A673 (cell line): ENCODE results near the gene POLE2. TPM values are rescaled to one million over a fixed set of nuclear protein-coding genes. Genes with fewer than 3 reads are reported as not detected.

Source experiments
- BruUV-seq: library from RNA; stranded (reverse); fragments of 400-500 nt; replicated peaks from 2 replicates; lab custom pipeline; 2021; lab: Mats Ljungman, UMichigan
- CTCF ChIA-PET: fragments of 300-600 bp; sonication (Branson Sonifier 250); formaldehyde crosslinking; loops from one replicate; lab custom pipeline; 2022; ENCODE audit warnings: antibody characterized with exemption; lab: Charles Lee
- POLR2A ChIA-PET: fragments of 300-600 bp; sonication (Branson Sonifier 250); formaldehyde crosslinking; loops from one replicate; lab custom pipeline; 2022; ENCODE audit warnings: antibody characterized with exemption; ENCODE audit not compliant: low non-redundant PET; lab: Charles Lee
- DNase-seq: peaks from one replicate; pipeline ENCODE4 v3.0.0-alpha.2; 2015; ENCODE audit warnings: low spot score
- H3K27ac ChIP-seq: fragments of 200-600 bp; sonication (generic); 2 replicates; pipeline ENCODE4 v1.5.1; 2016; ENCODE audit warnings: mixed run types, low read depth, mild to moderate bottlenecking, mixed read lengths, antibody characterized with exemption, low read length; ENCODE audit not compliant: poor library complexity, severe bottlenecking
- H3K27me3 ChIP-seq: fragments of 200-600 bp; sonication (generic); replicated peaks from 2 replicates; pipeline ENCODE4 v1.6.1; 2017; ENCODE audit warnings: mixed run types, low read depth, mild to moderate bottlenecking, mixed read lengths, antibody characterized with exemption, low read length; ENCODE audit not compliant: insufficient read depth, poor library complexity
- H3K36me3 ChIP-seq: fragments of 200-600 bp; sonication (generic); 2 replicates; pipeline ENCODE4 v1.6.1; 2016; ENCODE audit warnings: mixed run types, mild to moderate bottlenecking, mixed read lengths, antibody characterized with exemption, low read length; ENCODE audit not compliant: insufficient read depth, poor library complexity, severe bottlenecking
- H3K4me1 ChIP-seq: fragments of 200-600 bp; sonication (generic); 2 replicates; pipeline ENCODE4 v1.6.1; 2017; ENCODE audit warnings: mixed run types, mild to moderate bottlenecking, mixed read lengths, antibody characterized with exemption, low read length; ENCODE audit not compliant: insufficient read depth, poor library complexity, severe bottlenecking
- H3K4me3 ChIP-seq: fragments of 200-600 bp; sonication (generic); 2 replicates; pipeline ENCODE4 v1.5.1; 2016; ENCODE audit warnings: low read depth, mixed run types, mild to moderate bottlenecking, mixed read lengths, low read length; ENCODE audit not compliant: poor library complexity, severe bottlenecking
- H3K9me3 ChIP-seq: fragments of 200-600 bp; sonication (generic); 2 replicates; pipeline ENCODE4 v1.6.1; 2016; ENCODE audit warnings: mixed run types, low read depth, mild to moderate bottlenecking, mixed read lengths, antibody characterized with exemption, low read length; ENCODE audit not compliant: poor library complexity, severe bottlenecking
- EZH2 ChIP-seq: fragments of 200-600 bp; sonication (generic); IDR thresholded peaks from 2 replicates; pipeline ENCODE4 v1.6.1; 2017; ENCODE audit warnings: borderline replicate concordance, low read depth, mild to moderate bottlenecking, mixed read lengths, antibody characterized with exemption, low read length; ENCODE audit not compliant: poor library complexity, severe bottlenecking
- intact Hi-C: fragments of 100-400 bp; cut with micrococcal nuclease; formaldehyde crosslinking; loops from one replicate; pipeline ENCODE4 v1.10.0; 2022; ENCODE audit not compliant: unreplicated experiment
- total RNA-seq: library from RNA; stranded (reverse); gene quantifications from 2 replicates; pipeline ENCODE4 v1.2.3, GENCODE V29; 2021
- TF ChIP-seq, protein P1 (sequence below): fragments of 300-800, 200-600 bp; sonication (generic); conservative IDR thresholded peaks from 2 replicates; pipeline ENCODE4 v1.5.1; 2017; ENCODE audit warnings: low read depth, mild to moderate bottlenecking, antibody characterized with exemption, low read length, moderate library complexity, mixed read lengths

POLE2 gene
- total RNA-seq, 1 experiment from 2014 or later = 42.1 TPM

DNA sequence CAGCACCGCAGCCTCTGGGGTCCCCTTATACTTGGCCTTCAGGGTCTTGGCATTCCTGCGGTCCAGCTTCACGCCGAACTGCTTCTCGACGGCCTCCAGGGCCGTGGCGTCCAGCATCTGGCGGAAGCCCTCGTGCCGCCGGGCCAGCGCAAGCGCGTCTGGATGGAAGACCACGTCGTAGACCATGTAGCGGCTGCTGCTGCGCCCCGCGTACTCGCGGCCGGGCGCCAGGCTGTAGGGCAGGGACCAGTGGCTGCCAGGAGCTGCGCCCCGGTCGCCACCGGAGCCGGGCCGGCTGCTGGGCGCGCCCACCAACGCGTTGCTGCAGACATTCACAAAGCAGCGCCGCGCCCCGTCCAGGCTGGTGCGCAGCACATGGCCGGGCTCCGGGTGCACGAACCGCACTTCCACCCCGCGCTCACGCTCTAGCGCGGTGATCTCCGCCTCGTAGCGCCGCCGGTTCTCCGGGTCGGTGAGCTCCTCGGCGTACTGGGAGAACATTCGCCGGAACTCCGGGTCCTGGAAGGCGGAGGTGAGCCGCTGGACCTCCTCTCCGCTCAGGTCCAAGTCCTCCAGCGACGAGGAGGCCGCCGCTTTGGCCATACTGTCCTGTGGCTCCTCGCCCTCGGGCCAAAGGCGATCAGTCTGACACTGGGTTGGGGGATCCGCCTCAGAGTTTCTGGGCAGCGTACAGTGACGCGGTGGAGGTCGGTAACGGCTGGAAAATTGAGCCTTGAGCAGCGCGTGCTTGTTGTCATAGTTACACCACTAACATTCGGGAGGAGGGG, 53.3 kb downstream of the POLE2 start, which contains the start of gene DNAAF2:
DNAAF2 (minus strand) TSS at position 698 of the 788 bp plus-strand sequence; CDS start at position 603, 95 bp downstream.
- ChIA-PET POLR2A (no interaction called here), CTCF (interaction anchor here (0.5 to 1.7 kb wide), 9 partner anchors 10 to 228 kb away, joined by 3 to 23 read pairs (median 5); partner anchors contain the start of genes KLHDC2, MGAT2 and RPL36AL)
- peaks cover 14% of the 10 kb centered on the region for H3K4me1 ChIP-seq
- no peaks in the 10 kb centered on the region for H3K9me3 ChIP-seq
- peak within 1 kb of the TSS; percentile 95 for H3K4me3 ChIP-seq
- intact Hi-C loops = loop anchor here (2.0 to 5.0 kb wide), 6 partner anchors 54 to 898 kb away; partner anchors contain the start of genes KLHDC2, MAP4K5, NEMF and POLE2
- BruUV-seq = TSS peak; percentile 16
- no peaks in the 10 kb centered on the region for H3K27me3 ChIP-seq
- TF ChIP-seq EZH2 = no peak
- TF ChIP-seq, protein P1, sequence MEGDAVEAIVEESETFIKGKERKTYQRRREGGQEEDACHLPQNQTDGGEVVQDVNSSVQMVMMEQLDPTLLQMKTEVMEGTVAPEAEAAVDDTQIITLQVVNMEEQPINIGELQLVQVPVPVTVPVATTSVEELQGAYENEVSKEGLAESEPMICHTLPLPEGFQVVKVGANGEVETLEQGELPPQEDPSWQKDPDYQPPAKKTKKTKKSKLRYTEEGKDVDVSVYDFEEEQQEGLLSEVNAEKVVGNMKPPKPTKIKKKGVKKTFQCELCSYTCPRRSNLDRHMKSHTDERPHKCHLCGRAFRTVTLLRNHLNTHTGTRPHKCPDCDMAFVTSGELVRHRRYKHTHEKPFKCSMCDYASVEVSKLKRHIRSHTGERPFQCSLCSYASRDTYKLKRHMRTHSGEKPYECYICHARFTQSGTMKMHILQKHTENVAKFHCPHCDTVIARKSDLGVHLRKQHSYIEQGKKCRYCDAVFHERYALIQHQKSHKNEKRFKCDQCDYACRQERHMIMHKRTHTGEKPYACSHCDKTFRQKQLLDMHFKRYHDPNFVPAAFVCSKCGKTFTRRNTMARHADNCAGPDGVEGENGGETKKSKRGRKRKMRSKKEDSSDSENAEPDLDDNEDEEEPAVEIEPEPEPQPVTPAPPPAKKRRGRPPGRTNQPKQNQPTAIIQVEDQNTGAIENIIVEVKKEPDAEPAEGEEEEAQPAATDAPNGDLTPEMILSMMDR = no peak
- peak within 1 kb of the TSS; percentile 96 for H3K27ac ChIP-seq
- DNase-seq = peak; percentile 78
- peaks cover 6% of the 10 kb centered on the region for H3K36me3 ChIP-seq

DNA sequence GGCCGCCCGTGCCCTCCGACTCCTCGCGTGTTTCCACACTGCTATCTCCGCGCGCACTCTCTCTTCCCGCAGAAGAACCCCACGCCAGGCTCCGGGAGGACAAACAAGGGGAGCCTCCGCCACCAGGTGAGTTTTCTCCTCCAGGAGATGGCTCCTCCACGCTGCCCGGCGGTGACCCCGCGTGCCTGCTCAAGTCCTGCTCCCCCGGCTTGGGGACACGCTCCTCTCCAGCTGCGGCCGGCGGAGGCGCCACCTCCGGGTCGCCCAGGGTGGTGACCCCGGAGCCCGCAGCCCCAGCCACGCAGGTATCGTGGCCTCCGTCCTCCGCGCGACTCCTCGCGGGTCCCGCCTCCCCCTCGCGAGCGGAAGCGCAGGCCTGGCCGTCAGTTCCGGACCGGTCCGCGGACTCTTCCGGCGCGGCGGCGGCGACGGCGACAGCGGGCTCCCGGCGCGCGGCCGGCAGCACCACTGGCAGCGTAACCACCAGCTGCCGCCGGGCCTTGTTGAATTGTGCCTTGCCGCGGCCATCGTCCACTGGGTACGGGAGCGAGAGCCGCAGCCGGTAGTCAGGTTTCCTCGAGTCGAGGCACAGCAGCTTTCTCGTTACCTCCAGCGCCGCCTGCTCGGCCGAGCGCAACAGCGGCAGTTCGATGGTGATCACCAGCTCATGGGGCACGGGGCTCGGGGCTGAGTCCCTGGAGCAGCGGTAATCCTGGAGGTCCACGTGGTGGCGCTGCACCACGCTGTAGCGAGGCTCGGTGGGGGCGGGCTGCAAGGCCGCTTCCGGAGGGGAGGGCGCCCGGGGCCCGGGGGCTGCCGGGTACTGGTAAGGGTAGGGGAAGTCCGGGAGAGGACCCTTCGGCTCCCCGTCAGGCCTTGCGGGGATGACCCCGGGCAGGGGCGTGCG, 54.1 kb downstream of the POLE2 start:
- H3K9me3 ChIP-seq = no peaks in the 10 kb centered on the region
- peak; percentile 98 for DNase-seq
- peak overlapping the region; percentile 96 for H3K27ac ChIP-seq
- ChIA-PET CTCF (interaction anchor here (0.5 to 1.7 kb wide), 12 partner anchors 10 to 228 kb away, joined by 3 to 23 read pairs (median 3); partner anchors contain the start of genes KLHDC2, MGAT2 and RPL36AL), POLR2A (interaction anchor here (0.7 kb wide), 1 partner anchor 195 kb away, joined by 4 read pairs; no protein-coding TSS in a partner anchor)
- TF ChIP-seq EZH2 = no peak
- TF ChIP-seq, protein P1 = peak; percentile 99
- H3K4me3 ChIP-seq = peak overlapping the region; percentile 95
- H3K27me3 ChIP-seq = no peaks in the 10 kb centered on the region
- no TSS peak for BruUV-seq
- peaks cover 14% of the 10 kb centered on the region for H3K4me1 ChIP-seq
- intact Hi-C loops = loop anchor here (2.0 to 5.0 kb wide), 6 partner anchors 55 to 899 kb away; partner anchors contain the start of genes KLHDC2, MAP4K5, NEMF and POLE2
- peaks cover 3% of the 10 kb centered on the region for H3K36me3 ChIP-seq
